ACHN (cell line): ENCODE measurements around the gene COLGALT1.
"Not testable (repeated sequence)": the region's sequence is repeated elsewhere in the genome, so short reads cannot be mapped to it uniquely, and the experiment has no call there.

Source experiments
- DNase-seq: peaks from one replicate; pipeline ENCODE4 v3.0.0-alpha.2; 2015
- in situ Hi-C: cut with HindIII; loops from 2 replicates; pipeline ENCODE4 v1.10.0; 2017; ENCODE audit warnings: low sequenced_read_pairs, low pct_ligation_motif_present, low pct_unique_long_range_greater_than_20kb

COLGALT1 gene

GRCh38 chr19:17552735-17553134, 2.7 kb upstream of the COLGALT1 start:
- in situ Hi-C loops, DNase-seq: not testable (repeated sequence)

GRCh38 chr19:17553256-17553655, 2.2 kb upstream of the COLGALT1 start:
- in situ Hi-C loops = no loop called here
- no peak for DNase-seq

- in situ Hi-C loops = no loop called here
- no peak for DNase-seq
These were observed 425 bp upstream of the COLGALT1 start for GRCh38 chr19:17554968-17555479.

- DNase-seq = peak; percentile 64
These were observed 722 bp downstream of the COLGALT1 start for GRCh38 chr19:17555929-17556813.

GRCh38 chr19:17556995-17557394, 1.5 kb downstream of the COLGALT1 start:
- in situ Hi-C loops = no loop called here
- no peak for DNase-seq

More at GRCh38 chr19:17555929-17556813, 722 bp downstream of the COLGALT1 start:
- in situ Hi-C loops = no loop called here

- in situ Hi-C loops = no loop called here
- DNase-seq = no peak
These were observed 2.0 kb downstream of the COLGALT1 start for GRCh38 chr19:17557466-17557865.

- in situ Hi-C loops = no loop called here
- DNase-seq = no peak
These were observed 4.8 kb downstream of the COLGALT1 start for GRCh38 chr19:17560205-17560595.

- in situ Hi-C loops = no loop called here
- no peak for DNase-seq
These were observed 6.6 kb downstream of the COLGALT1 start for GRCh38 chr19:17562097-17562496.

GRCh38 chr19:17562561-17562960, 7.1 kb downstream of the COLGALT1 start:
- in situ Hi-C loops = no loop called here
- DNase-seq = no peak

- DNase-seq = no peak
- in situ Hi-C loops = no loop called here
These were observed 9.3 kb downstream of the COLGALT1 start for GRCh38 chr19:17564781-17565180.

- DNase-seq = no peak
- in situ Hi-C loops = no loop called here
These were observed 10.2 kb downstream of the COLGALT1 start for GRCh38 chr19:17565611-17566010.

- DNase-seq = no peak
- in situ Hi-C loops = no loop called here
These were observed 12.5 kb downstream of the COLGALT1 start for GRCh38 chr19:17567940-17568339.

GRCh38 chr19:17570291-17570690, 14.8 kb downstream of the COLGALT1 start:
- DNase-seq, in situ Hi-C loops: not testable (repeated sequence)

GRCh38 chr19:17570791-17571190, 15.3 kb downstream of the COLGALT1 start:
- no peak for DNase-seq
- in situ Hi-C loops = no loop called here

- in situ Hi-C loops = no loop called here
- DNase-seq = no peak
These were observed 17.2 kb downstream of the COLGALT1 start for GRCh38 chr19:17572638-17573037.

GRCh38 chr19:17575871-17576757, 20.7 kb downstream of the COLGALT1 start:
- no peak for DNase-seq
- in situ Hi-C loops = no loop called here

GRCh38 chr19:17576758-17577456, 21.5 kb downstream of the COLGALT1 start:
- in situ Hi-C loops = no loop called here
- DNase-seq = peak; percentile 10

GRCh38 chr19:17577457-17578097, 22.1 kb downstream of the COLGALT1 start:
- no peak for DNase-seq
- in situ Hi-C loops = no loop called here
